ENCODE data around the gene GFI1.

Gene GFI1

GRCh38 chr1:92473781-92474495, 12.8 kb downstream of the GFI1 start:
- Histone ChIP-seq H3K4me1 (ENCODE audit: insufficient read depth, insufficient read length) (peaks cover 4% of the 10 kb centered on the region), H3K9me3 (ENCODE audit: insufficient read depth, low read length) (no peaks in the 10 kb centered on the region), H3K27me3 (ENCODE audit: insufficient read depth, insufficient read length) (peaks cover 52% of the 10 kb centered on the region), H3K9ac (ENCODE audit: insufficient read length, low read depth) (no peak overlapping the region), H3K4me3 (ENCODE audit: insufficient read length, low read depth) (no peak overlapping the region), H3K36me3 (ENCODE audit: insufficient read depth, insufficient read length, low read length) (no peaks in the 10 kb centered on the region)
- no peak for DNase-seq (ENCODE audit: low read depth, low spot score)
- TF ChIP-seq ZNF274 (IDR thresholded peaks at IDR 0.05; ENCODE audit: low read depth, low read length), result no peak
- TF ChIP-seq YY1 (IDR thresholded peaks at IDR 0.05; ENCODE audit: insufficient read depth, insufficient read length), result no peak
- no peak for TF ChIP-seq SUZ12 (IDR thresholded peaks at IDR 0.05; ENCODE audit: extremely low read depth, insufficient read depth, insufficient read length)

GRCh38 chr1:92470216-92470615, 16.5 kb downstream of the GFI1 start:
- Histone ChIP-seq H3K27me3 (ENCODE audit: insufficient read depth, insufficient read length) (peaks cover 16% of the 10 kb centered on the region), H3K4me1 (ENCODE audit: insufficient read depth, insufficient read length) (no peaks in the 10 kb centered on the region), H3K36me3 (ENCODE audit: insufficient read depth, insufficient read length, low read length) (no peaks in the 10 kb centered on the region), H3K9ac (ENCODE audit: insufficient read length, low read depth) (no peak overlapping the region), H3K4me3 (ENCODE audit: insufficient read length, low read depth) (no peak overlapping the region), H3K9me3 (ENCODE audit: insufficient read depth, low read length) (no peaks in the 10 kb centered on the region)
- TF ChIP-seq YY1 (IDR thresholded peaks at IDR 0.05; ENCODE audit: insufficient read depth, insufficient read length) (no peak), SUZ12 (IDR thresholded peaks at IDR 0.05; ENCODE audit: extremely low read depth, insufficient read depth, insufficient read length) (no peak), ZNF274 (IDR thresholded peaks at IDR 0.05; ENCODE audit: low read depth, low read length) (no peak)
- no peak for DNase-seq (ENCODE audit: low read depth, low spot score)

GRCh38 chr1:92466683-92467352, 19.9 kb downstream of the GFI1 start:
- Histone ChIP-seq H3K36me3 (ENCODE audit: insufficient read depth, insufficient read length, low read length) (no peaks in the 10 kb centered on the region), H3K27me3 (ENCODE audit: insufficient read depth, insufficient read length) (no peaks in the 10 kb centered on the region), H3K4me3 (ENCODE audit: insufficient read length, low read depth) (no peak overlapping the region), H3K9ac (ENCODE audit: insufficient read length, low read depth) (no peak overlapping the region), H3K9me3 (ENCODE audit: insufficient read depth, low read length) (no peaks in the 10 kb centered on the region), H3K4me1 (ENCODE audit: insufficient read depth, insufficient read length) (no peaks in the 10 kb centered on the region)
- no peak for DNase-seq (ENCODE audit: low read depth, low spot score)
- TF ChIP-seq SUZ12 (IDR thresholded peaks at IDR 0.05; ENCODE audit: extremely low read depth, insufficient read depth, insufficient read length), result no peak
- no peak for TF ChIP-seq ZNF274 (IDR thresholded peaks at IDR 0.05; ENCODE audit: low read depth, low read length)
- no peak for TF ChIP-seq YY1 (IDR thresholded peaks at IDR 0.05; ENCODE audit: insufficient read depth, insufficient read length)

GRCh38 chr1:92465256-92465647, 21.5 kb downstream of the GFI1 start:
- Histone ChIP-seq H3K27me3 (ENCODE audit: insufficient read depth, insufficient read length) (no peaks in the 10 kb centered on the region), H3K4me1 (ENCODE audit: insufficient read depth, insufficient read length) (no peaks in the 10 kb centered on the region), H3K36me3 (ENCODE audit: insufficient read depth, insufficient read length, low read length) (no peaks in the 10 kb centered on the region), H3K9ac (ENCODE audit: insufficient read length, low read depth) (no peak overlapping the region), H3K9me3 (ENCODE audit: insufficient read depth, low read length) (no peaks in the 10 kb centered on the region), H3K4me3 (ENCODE audit: insufficient read length, low read depth) (no peak overlapping the region)
- DNase-seq (ENCODE audit: low read depth, low spot score), result no peak
- TF ChIP-seq ZNF274 (IDR thresholded peaks at IDR 0.05; ENCODE audit: low read depth, low read length) (no peak), SUZ12 (IDR thresholded peaks at IDR 0.05; ENCODE audit: extremely low read depth, insufficient read depth, insufficient read length) (no peak), YY1 (IDR thresholded peaks at IDR 0.05; ENCODE audit: insufficient read depth, insufficient read length) (no peak)

- no peak for TF ChIP-seq SUZ12 (IDR thresholded peaks at IDR 0.05; ENCODE audit: extremely low read depth, insufficient read depth, insufficient read length)
- no peak for TF ChIP-seq YY1 (IDR thresholded peaks at IDR 0.05; ENCODE audit: insufficient read depth, insufficient read length)
- no peak for TF ChIP-seq ZNF274 (IDR thresholded peaks at IDR 0.05; ENCODE audit: low read depth, low read length)
- Histone ChIP-seq H3K27me3 (ENCODE audit: insufficient read depth, insufficient read length) (no peaks in the 10 kb centered on the region), H3K9me3 (ENCODE audit: insufficient read depth, low read length) (no peaks in the 10 kb centered on the region), H3K36me3 (ENCODE audit: insufficient read depth, insufficient read length, low read length) (no peaks in the 10 kb centered on the region), H3K9ac (ENCODE audit: insufficient read length, low read depth) (no peak overlapping the region), H3K4me1 (ENCODE audit: insufficient read depth, insufficient read length) (no peaks in the 10 kb centered on the region), H3K4me3 (ENCODE audit: insufficient read length, low read depth) (no peak overlapping the region)
- no peak for DNase-seq (ENCODE audit: low read depth, low spot score)
Measured at GRCh38 chr1:92464588-92465255, 22.0 kb downstream of the GFI1 start.

- Histone ChIP-seq H3K4me3 (ENCODE audit: insufficient read length, low read depth) (no peak overlapping the region), H3K4me1 (ENCODE audit: insufficient read depth, insufficient read length) (no peaks in the 10 kb centered on the region), H3K9me3 (ENCODE audit: insufficient read depth, low read length) (no peaks in the 10 kb centered on the region), H3K9ac (ENCODE audit: insufficient read length, low read depth) (no peak overlapping the region), H3K27me3 (ENCODE audit: insufficient read depth, insufficient read length) (no peaks in the 10 kb centered on the region), H3K36me3 (ENCODE audit: insufficient read depth, insufficient read length, low read length) (no peaks in the 10 kb centered on the region)
- DNase-seq (ENCODE audit: low read depth, low spot score), result no peak
- TF ChIP-seq SUZ12 (IDR thresholded peaks at IDR 0.05; ENCODE audit: extremely low read depth, insufficient read depth, insufficient read length) (no peak), YY1 (IDR thresholded peaks at IDR 0.05; ENCODE audit: insufficient read depth, insufficient read length) (no peak), ZNF274 (IDR thresholded peaks at IDR 0.05; ENCODE audit: low read depth, low read length) (no peak)
Measured at GRCh38 chr1:92461364-92462097, 25.2 kb downstream of the GFI1 start.
